Measurements from ENCODE around the gene RFNG.

RFNG gene

GRCh38 chr17:82012640-82013295 is 38.8 kb downstream of the RFNG start:
- H3K4me3 ChIP-seq (ENCODE audit: low read length) = no peak overlapping the region
- no CpG with 5 or more reads among the region's 19 CpGs for WGBS (ENCODE audit: insufficient coverage, insufficient read length)
- no peaks in the 10 kb centered on the region for H3K27me3 ChIP-seq (ENCODE audit: control insufficient read depth, insufficient read depth, low read length)
- no peak for DNase-seq (ENCODE audit: low read depth, low spot score)
- H3K9me3 ChIP-seq (ENCODE audit: control insufficient read depth, insufficient read depth, low read length) = no peaks in the 10 kb centered on the region
- no peak overlapping the region for H3K27ac ChIP-seq (ENCODE audit: low read length)
- H3K36me3 ChIP-seq (ENCODE audit: control insufficient read depth, insufficient read depth, low read length) = peaks cover 3% of the 10 kb centered on the region; the same call in 1 of the 2 replicates
- H3K4me1 ChIP-seq (ENCODE audit: control insufficient read depth, insufficient read depth, low read length) = no peaks in the 10 kb centered on the region; the same call in 1 of the 2 replicates

- no peaks in the 10 kb centered on the region for H3K27me3 ChIP-seq (ENCODE audit: control insufficient read depth, insufficient read depth, low read length)
- no peaks in the 10 kb centered on the region for H3K9me3 ChIP-seq (ENCODE audit: control insufficient read depth, insufficient read depth, low read length)
- DNase-seq (ENCODE audit: low read depth, low spot score) = no peak
- WGBS (ENCODE audit: insufficient coverage, insufficient read length) = no CpG with 5 or more reads among the region's 20 CpGs
- no peak overlapping the region for H3K27ac ChIP-seq (ENCODE audit: low read length)
- H3K4me1 ChIP-seq (ENCODE audit: control insufficient read depth, insufficient read depth, low read length) = no peaks in the 10 kb centered on the region; the same call in 1 of the 2 replicates
- peaks cover 3% of the 10 kb centered on the region; the same call in 1 of the 2 replicates for H3K36me3 ChIP-seq (ENCODE audit: control insufficient read depth, insufficient read depth, low read length)
- no peak overlapping the region for H3K4me3 ChIP-seq (ENCODE audit: low read length)
Measured at GRCh38 chr17:82012261-82012639, 39.4 kb downstream of the RFNG start.

GRCh38 chr17:82011617-82012187 is 39.9 kb downstream of the RFNG start:
- no peak overlapping the region for H3K4me3 ChIP-seq (ENCODE audit: low read length)
- no peak for DNase-seq (ENCODE audit: low read depth, low spot score)
- peaks cover 3% of the 10 kb centered on the region; the same call in 1 of the 2 replicates for H3K36me3 ChIP-seq (ENCODE audit: control insufficient read depth, insufficient read depth, low read length)
- no CpG with 5 or more reads among the region's 19 CpGs for WGBS (ENCODE audit: insufficient coverage, insufficient read length)
- H3K4me1 ChIP-seq (ENCODE audit: control insufficient read depth, insufficient read depth, low read length) = no peaks in the 10 kb centered on the region; the same call in 1 of the 2 replicates
- H3K27ac ChIP-seq (ENCODE audit: low read length) = no peak overlapping the region
- H3K9me3 ChIP-seq (ENCODE audit: control insufficient read depth, insufficient read depth, low read length) = no peaks in the 10 kb centered on the region
- H3K27me3 ChIP-seq (ENCODE audit: control insufficient read depth, insufficient read depth, low read length) = no peaks in the 10 kb centered on the region

- H3K9me3 ChIP-seq (ENCODE audit: control insufficient read depth, insufficient read depth, low read length) = no peaks in the 10 kb centered on the region
- H3K4me1 ChIP-seq (ENCODE audit: control insufficient read depth, insufficient read depth, low read length) = no peaks in the 10 kb centered on the region; the same call in 1 of the 2 replicates
- H3K27ac ChIP-seq (ENCODE audit: low read length) = no peak overlapping the region
- no peak for DNase-seq (ENCODE audit: low read depth, low spot score)
- H3K27me3 ChIP-seq (ENCODE audit: control insufficient read depth, insufficient read depth, low read length) = no peaks in the 10 kb centered on the region
- WGBS (ENCODE audit: insufficient coverage, insufficient read length) = no CpG with 5 or more reads among the region's 39 CpGs
- peaks cover 3% of the 10 kb centered on the region; the same call in 1 of the 2 replicates for H3K36me3 ChIP-seq (ENCODE audit: control insufficient read depth, insufficient read depth, low read length)
- no peak overlapping the region for H3K4me3 ChIP-seq (ENCODE audit: low read length)
Measured at GRCh38 chr17:82010575-82011525, 40.8 kb downstream of the RFNG start.

- H3K4me3 ChIP-seq (ENCODE audit: low read length) = no peak overlapping the region
- H3K9me3 ChIP-seq (ENCODE audit: control insufficient read depth, insufficient read depth, low read length) = no peaks in the 10 kb centered on the region
- no peak for DNase-seq (ENCODE audit: low read depth, low spot score)
- no CpG with 5 or more reads among the region's 15 CpGs for whole genome bisulfite sequencing (ENCODE audit: insufficient coverage, insufficient read length)
- H3K27me3 ChIP-seq (ENCODE audit: control insufficient read depth, insufficient read depth, low read length) = no peaks in the 10 kb centered on the region
- no peaks in the 10 kb centered on the region; the same call in 1 of the 2 replicates for H3K4me1 ChIP-seq (ENCODE audit: control insufficient read depth, insufficient read depth, low read length)
- H3K36me3 ChIP-seq (ENCODE audit: control insufficient read depth, insufficient read depth, low read length) = peaks cover 3% of the 10 kb centered on the region; the same call in 1 of the 2 replicates
- no peak overlapping the region for H3K27ac ChIP-seq (ENCODE audit: low read length)
Measured at GRCh38 chr17:82009413-82009812, 42.2 kb downstream of the RFNG start.

GRCh38 chr17:82008941-82009405 is 42.6 kb downstream of the RFNG start:
- no CpG with 5 or more reads among the region's 28 CpGs for WGBS (ENCODE audit: insufficient coverage, insufficient read length)
- H3K4me3 ChIP-seq (ENCODE audit: low read length) = no peak overlapping the region
- H3K27me3 ChIP-seq (ENCODE audit: control insufficient read depth, insufficient read depth, low read length) = no peaks in the 10 kb centered on the region
- H3K4me1 ChIP-seq (ENCODE audit: control insufficient read depth, insufficient read depth, low read length) = no peaks in the 10 kb centered on the region; the same call in 1 of the 2 replicates
- no peak for DNase-seq (ENCODE audit: low read depth, low spot score)
- no peaks in the 10 kb centered on the region for H3K9me3 ChIP-seq (ENCODE audit: control insufficient read depth, insufficient read depth, low read length)
- H3K27ac ChIP-seq (ENCODE audit: low read length) = no peak overlapping the region
- H3K36me3 ChIP-seq (ENCODE audit: control insufficient read depth, insufficient read depth, low read length) = peaks cover 3% of the 10 kb centered on the region; the same call in 1 of the 2 replicates

- no peaks in the 10 kb centered on the region for H3K27me3 ChIP-seq (ENCODE audit: control insufficient read depth, insufficient read depth, low read length)
- no peaks in the 10 kb centered on the region for H3K9me3 ChIP-seq (ENCODE audit: control insufficient read depth, insufficient read depth, low read length)
- H3K4me3 ChIP-seq (ENCODE audit: low read length) = no peak overlapping the region
- H3K4me1 ChIP-seq (ENCODE audit: control insufficient read depth, insufficient read depth, low read length) = no peaks in the 10 kb centered on the region; the same call in 1 of the 2 replicates
- WGBS (ENCODE audit: insufficient coverage, insufficient read length) = no CpG with 5 or more reads among the region's 26 CpGs
- H3K36me3 ChIP-seq (ENCODE audit: control insufficient read depth, insufficient read depth, low read length) = peaks cover 6% of the 10 kb centered on the region; the same call in 1 of the 2 replicates
- DNase-seq (ENCODE audit: low read depth, low spot score) = no peak
- H3K27ac ChIP-seq (ENCODE audit: low read length) = no peak overlapping the region
Measured at GRCh38 chr17:82008258-82008940, 43.2 kb downstream of the RFNG start.

GRCh38 chr17:82007495-82008257 is 43.9 kb downstream of the RFNG start:
- no peaks in the 10 kb centered on the region for H3K4me1 ChIP-seq (ENCODE audit: control insufficient read depth, insufficient read depth, low read length)
- DNase-seq (ENCODE audit: low read depth, low spot score) = no peak
- H3K4me3 ChIP-seq (ENCODE audit: low read length) = no peak overlapping the region
- H3K36me3 ChIP-seq (ENCODE audit: control insufficient read depth, insufficient read depth, low read length) = peaks cover 6% of the 10 kb centered on the region; the same call in 1 of the 2 replicates
- H3K9me3 ChIP-seq (ENCODE audit: control insufficient read depth, insufficient read depth, low read length) = no peaks in the 10 kb centered on the region
- no CpG with 5 or more reads among the region's 30 CpGs for WGBS (ENCODE audit: insufficient coverage, insufficient read length)
- no peak overlapping the region for H3K27ac ChIP-seq (ENCODE audit: low read length)
- H3K27me3 ChIP-seq (ENCODE audit: control insufficient read depth, insufficient read depth, low read length) = no peaks in the 10 kb centered on the region

- Histone ChIP-seq H3K9me3 (ENCODE audit: control insufficient read depth, insufficient read depth, low read length) (no peaks in the 10 kb centered on the region), H3K27ac (ENCODE audit: low read length) (no peak overlapping the region), H3K4me1 (ENCODE audit: control insufficient read depth, insufficient read depth, low read length) (no peaks in the 10 kb centered on the region), H3K36me3 (ENCODE audit: control insufficient read depth, insufficient read depth, low read length) (peaks cover 6% of the 10 kb centered on the region; the same call in 1 of the 2 replicates), H3K27me3 (ENCODE audit: control insufficient read depth, insufficient read depth, low read length) (no peaks in the 10 kb centered on the region), H3K4me3 (ENCODE audit: low read length) (no peak overlapping the region)
- no CpG with 5 or more reads among the region's 6 CpGs for WGBS (ENCODE audit: insufficient coverage, insufficient read length)
- no peak for DNase-seq (ENCODE audit: low read depth, low spot score)
Measured at GRCh38 chr17:82007228-82007494, 44.5 kb downstream of the RFNG start.
